CD14-positive monocyte (primary cell): ENCODE measurements around the gene CST3. TPM values are rescaled to one million over a fixed set of nuclear protein-coding genes. Genes with fewer than 3 reads are reported as not detected.

ENCODE experiments used
- DNase-seq, 3 donors: peaks; one replicate each; pipeline ENCODE4 v3.0.0-alpha.2; 2011 to 2022
- H2AFZ ChIP-seq: 2 replicates; pipeline ENCODE4 v1.6.0; 2012; ENCODE audit warnings: mild to moderate bottlenecking, low read depth, low read length, inconsistent platforms; ENCODE audit not compliant: insufficient read depth, poor library complexity, severe bottlenecking
- H3K27ac ChIP-seq, 2 donors: 1 replicate in 1 of 2; 2 replicates in 1 of 2; pipeline ENCODE4 v1.5.1; 2012 to 2013; ENCODE audit warnings: low read length in 2 of 2, control low read depth in 1 of 2, inconsistent platforms in 1 of 2, low read depth in 1 of 2, mild to moderate bottlenecking in 1 of 2
- H3K27me3 ChIP-seq, 2 donors: one replicate each; pipeline versions ENCODE4 v1.6.0 to v1.6.1; 2011 to 2013; ENCODE audit warnings: low read length in 2 of 2; ENCODE audit not compliant: control insufficient read depth in 2 of 2, insufficient read depth in 2 of 2
- H3K36me3 ChIP-seq, 2 donors: replicated peaks in 1 of 2; 1 replicate in 1 of 2; 2 replicates in 1 of 2; pipeline versions ENCODE4 v1.5.1 to v1.6.1; 2012 to 2013; ENCODE audit warnings: low read length in 2 of 2, control low read depth in 1 of 2, inconsistent platforms in 1 of 2, mild to moderate bottlenecking in 1 of 2; ENCODE audit not compliant: insufficient read depth in 2 of 2, control insufficient read depth in 1 of 2
- H3K4me1 ChIP-seq, 2 donors: 1 replicate in 1 of 2; 2 replicates in 1 of 2; pipeline versions ENCODE4 v1.5.1 to v1.6.1; 2012 to 2013; ENCODE audit warnings: low read length in 2 of 2, control low read depth in 1 of 2, inconsistent platforms in 1 of 2, mild to moderate bottlenecking in 1 of 2, moderate library complexity in 1 of 2; ENCODE audit not compliant: insufficient read depth in 2 of 2, control insufficient read depth in 1 of 2
- H3K4me2 ChIP-seq: replicated peaks from 2 replicates; pipeline ENCODE3; 2012; ENCODE audit warnings: low read length, moderate library complexity, mild to moderate bottlenecking; ENCODE audit not compliant: poor library complexity, severe bottlenecking; ENCODE audit errors: extremely low read depth
- H3K4me3 ChIP-seq, 3 experiments: fragments of 200-600 bp in 1 of 3; sonication (generic) in 1 of 3; replicated peaks in 1 of 3; 1 replicate in 2 of 3; 2 replicates in 1 of 3; pipeline ENCODE4 v1.5.1; 2011 to 2013; ENCODE audit warnings: low read length in 3 of 3, mild to moderate bottlenecking in 3 of 3, control low read depth in 2 of 3, low read depth in 2 of 3, inconsistent platforms in 1 of 3, moderate library complexity in 1 of 3
- H3K79me2 ChIP-seq: 2 replicates; pipeline ENCODE4 v1.6.0; 2012; ENCODE audit warnings: mild to moderate bottlenecking, control low read depth, inconsistent platforms, low read length, moderate library complexity; ENCODE audit not compliant: insufficient read depth
- H3K9ac ChIP-seq: 2 replicates; pipeline ENCODE4 v1.6.0; 2017; ENCODE audit warnings: low read length, mild to moderate bottlenecking; ENCODE audit not compliant: insufficient read depth, poor library complexity, severe bottlenecking
- H3K9me3 ChIP-seq, 2 donors: replicated peaks in 1 of 2; 1 replicate in 1 of 2; 2 replicates in 1 of 2; pipeline versions ENCODE4 v1.5.1 to v1.6.1; 2012 to 2013; ENCODE audit warnings: low read length in 2 of 2, control low read depth in 1 of 2; ENCODE audit not compliant: control insufficient read depth in 1 of 2, insufficient read depth in 1 of 2
- H4K20me1 ChIP-seq: 2 replicates; pipeline ENCODE4 v1.6.0; 2012; ENCODE audit warnings: mild to moderate bottlenecking, low read length, control low read depth, moderate library complexity; ENCODE audit not compliant: insufficient read depth
- H3K27ac Mint-ChIP-seq, 7 donors: one replicate each; pipeline ENCODE4 v1.8.0; 2020; ENCODE audit warnings: mild to moderate bottlenecking in 7 of 7, mixed read lengths in 7 of 7, moderate library complexity in 6 of 7, inconsistent platforms in 2 of 7
- H3K27me3 Mint-ChIP-seq, 3 donors: one replicate each; pipeline ENCODE4 v1.8.0; 2021 to 2022; ENCODE audit warnings: low read depth in 3 of 3, mild to moderate bottlenecking in 3 of 3, mixed read lengths in 3 of 3, moderate library complexity in 3 of 3, inconsistent platforms in 1 of 3
- H3K36me3 Mint-ChIP-seq, 2 donors: one replicate each; pipeline ENCODE4 v1.8.0; 2020; ENCODE audit warnings: mixed read lengths in 2 of 2, inconsistent platforms in 1 of 2, mild to moderate bottlenecking in 1 of 2
- H3K4me1 Mint-ChIP-seq: one replicate; pipeline ENCODE4 v1.8.0; 2020; ENCODE audit warnings: mild to moderate bottlenecking, mixed read lengths
- H3K4me3 Mint-ChIP-seq, 2 donors: one replicate each; pipeline ENCODE4 v1.8.0; 2020; ENCODE audit warnings: mild to moderate bottlenecking in 2 of 2, mixed read lengths in 2 of 2, moderate library complexity in 1 of 2
- H3K9me3 Mint-ChIP-seq, 7 donors: one replicate each; pipeline ENCODE4 v1.8.0; 2020 to 2022; ENCODE audit warnings: mixed read lengths in 7 of 7, mild to moderate bottlenecking in 6 of 7, moderate library complexity in 6 of 7, inconsistent platforms in 2 of 7
- CTCF ChIP-seq: fragments of 200-600 bp; IDR thresholded peaks from one replicate; pipeline ENCODE4 v1.8.0; 2022; ENCODE audit warnings: antibody characterized with exemption, mild to moderate bottlenecking
- WGBS: methylation state at CpG from one replicate; pipeline ENCODE4 v1.1.5; 2013; ENCODE audit warnings: missing lambda C conversion rate; ENCODE audit not compliant: insufficient coverage; 5-methylcytosine and 5-hydroxymethylcytosine counted together
- intact Hi-C, 2 donors: fragments of 100-400 bp; cut with micrococcal nuclease; formaldehyde crosslinking; loops; one replicate each; pipeline versions ENCODE4 v1.15.0 to v1.15.1; 2023
- polyA plus RNA-seq, 3 donors: library from polyadenylated mRNA; depleted of rRNA in 1 of 3; unstranded in 2 of 3; stranded (reverse) in 1 of 3; fragments of 300-500 nt in 2 of 3; fragments of >200 nt in 1 of 3; fragmentation: Illumina TruSeq in 2 of 3; gene quantifications; 1 replicate in 2 of 3; 2 replicates in 1 of 3; pipeline ENCODE4 v1.2.3, GENCODE V29; 2012 to 2021

The CST3 gene
- polyA plus RNA-seq, 3 donors, result 1,459 to 3,222 (median 2,657) TPM

- H4K20me1 ChIP-seq, result no peaks in the 10 kb centered on the region
- H3K4me1 ChIP-seq, result peaks cover 4 to 5% of the 10 kb centered on the region in 2 donors
- H3K36me3 Mint-ChIP-seq, result no peaks in the 10 kb centered on the region
- H3K79me2 ChIP-seq, result no peaks in the 10 kb centered on the region
- H3K36me3 ChIP-seq, result no peaks in the 10 kb centered on the region
- no peak for TF ChIP-seq CTCF
- H3K27ac Mint-ChIP-seq, result no peak overlapping the region
- H3K27me3 Mint-ChIP-seq, result peaks cover 0 to 2% (median 0%) of the 10 kb centered on the region in 3 donors
- no peaks in the 10 kb centered on the region for H3K27me3 ChIP-seq
- no peak overlapping the region for H3K4me3 Mint-ChIP-seq
- peaks cover 0 to 4% (median 0%) of the 10 kb centered on the region in 7 donors for H3K9me3 Mint-ChIP-seq
- H3K4me2 ChIP-seq, result no peak overlapping the region
- no peak overlapping the region for H3K4me3 ChIP-seq
- no peak overlapping the region for H3K27ac ChIP-seq
- H3K4me1 Mint-ChIP-seq, result peaks cover 6% of the 10 kb centered on the region
- intact Hi-C loops, result loop anchor here in 1 of 2 donors (5.0 kb wide), 1 partner anchor 328 kb away; no protein-coding TSS in a partner anchor
- H3K9me3 ChIP-seq, result no peaks in the 10 kb centered on the region
- no peak overlapping the region for H3K9ac ChIP-seq
- WGBS, result 100% methylated on average over 1 of the region's 1 CpG
- DNase-seq, result no peak
- no peak overlapping the region for H2AFZ ChIP-seq
Observed at GRCh38 chr20:23669327-23669726, 31.6 kb upstream of the CST3 start.

- intact Hi-C loops, result loop anchor here in 1 of 2 donors (5.0 kb wide), 1 partner anchor 329 kb away; no protein-coding TSS in a partner anchor
- peak; percentile 90 for TF ChIP-seq CTCF
- Histone ChIP-seq H3K4me2 (no peak overlapping the region), H2AFZ (no peak overlapping the region), H4K20me1 (no peaks in the 10 kb centered on the region), H3K27me3 (no peaks in the 10 kb centered on the region), H3K9ac (no peak overlapping the region), H3K36me3 (no peaks in the 10 kb centered on the region), H3K4me3 (no peak overlapping the region), H3K79me2 (no peaks in the 10 kb centered on the region), H3K27ac (no peak overlapping the region), H3K4me1 (peaks cover 4 to 5% of the 10 kb centered on the region in 2 donors), H3K9me3 (no peaks in the 10 kb centered on the region)
- Mint-ChIP-seq H3K27ac (no peak overlapping the region), H3K4me1 (peaks cover 6% of the 10 kb centered on the region), H3K36me3 (no peaks in the 10 kb centered on the region), H3K9me3 (peaks cover 0 to 4% (median 0%) of the 10 kb centered on the region in 7 donors), H3K27me3 (peaks cover 0 to 2% (median 2%) of the 10 kb centered on the region in 3 donors), H3K4me3 (no peak overlapping the region)
- 0% methylated on average over 1 of the region's 4 CpGs for WGBS
- DNase-seq, result peak; percentile 52 to 66 (median 63)
Observed at GRCh38 chr20:23668477-23668951, 30.8 kb upstream of the CST3 start.
